ENCODE results near the gene TIMP1. TPM values are rescaled to one million over a fixed set of nuclear protein-coding genes. Genes with fewer than 3 reads are reported as not detected.

TIMP1 gene
- total RNA-seq, 1 donor from 2014 or later, result 6.7 TPM

DNA sequence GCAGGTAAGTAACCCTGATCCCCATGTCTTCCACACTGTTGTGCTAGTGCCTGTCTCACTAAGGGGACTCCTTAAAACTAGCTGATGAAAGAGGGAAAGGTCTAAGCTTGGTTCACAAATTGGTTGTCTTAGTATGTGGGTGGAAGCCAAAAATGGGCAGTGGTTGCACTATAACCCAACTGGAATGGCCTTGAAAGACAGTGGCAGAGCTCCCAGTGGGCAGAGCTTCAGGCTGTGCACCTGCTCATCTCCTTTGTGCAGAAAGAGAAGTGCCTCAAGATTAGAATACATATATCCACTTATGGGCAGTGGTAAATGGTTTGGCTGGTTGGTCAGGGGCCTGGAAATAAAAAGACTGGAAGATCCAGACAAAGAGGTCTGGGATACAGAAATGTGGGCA lies 30.2 kb downstream of the TIMP1 start:
- intact Hi-C loops (cut with micrococcal nuclease), result no loop called here
- Mint-ChIP-seq H3K36me3 (ENCODE audit: low read depth) (no peaks in the 10 kb centered on the region), H3K4me3 (no peak overlapping the region), H3K27ac (no peak overlapping the region), H3K27me3 (peaks cover 10% of the 10 kb centered on the region), H3K9me3 (no peaks in the 10 kb centered on the region), H3K4me1 (no peaks in the 10 kb centered on the region)
- DNase-seq (no peak), ATAC-seq (ENCODE audit: low read depth) (no peak)
- POLR2A ChIA-PET, result no interaction called here
- TF ChIP-seq, protein P1, sequence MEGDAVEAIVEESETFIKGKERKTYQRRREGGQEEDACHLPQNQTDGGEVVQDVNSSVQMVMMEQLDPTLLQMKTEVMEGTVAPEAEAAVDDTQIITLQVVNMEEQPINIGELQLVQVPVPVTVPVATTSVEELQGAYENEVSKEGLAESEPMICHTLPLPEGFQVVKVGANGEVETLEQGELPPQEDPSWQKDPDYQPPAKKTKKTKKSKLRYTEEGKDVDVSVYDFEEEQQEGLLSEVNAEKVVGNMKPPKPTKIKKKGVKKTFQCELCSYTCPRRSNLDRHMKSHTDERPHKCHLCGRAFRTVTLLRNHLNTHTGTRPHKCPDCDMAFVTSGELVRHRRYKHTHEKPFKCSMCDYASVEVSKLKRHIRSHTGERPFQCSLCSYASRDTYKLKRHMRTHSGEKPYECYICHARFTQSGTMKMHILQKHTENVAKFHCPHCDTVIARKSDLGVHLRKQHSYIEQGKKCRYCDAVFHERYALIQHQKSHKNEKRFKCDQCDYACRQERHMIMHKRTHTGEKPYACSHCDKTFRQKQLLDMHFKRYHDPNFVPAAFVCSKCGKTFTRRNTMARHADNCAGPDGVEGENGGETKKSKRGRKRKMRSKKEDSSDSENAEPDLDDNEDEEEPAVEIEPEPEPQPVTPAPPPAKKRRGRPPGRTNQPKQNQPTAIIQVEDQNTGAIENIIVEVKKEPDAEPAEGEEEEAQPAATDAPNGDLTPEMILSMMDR (IDR thresholded peaks at IDR 0.05), result no peak
- CTCF ChIA-PET, result no interaction called here

DNA sequence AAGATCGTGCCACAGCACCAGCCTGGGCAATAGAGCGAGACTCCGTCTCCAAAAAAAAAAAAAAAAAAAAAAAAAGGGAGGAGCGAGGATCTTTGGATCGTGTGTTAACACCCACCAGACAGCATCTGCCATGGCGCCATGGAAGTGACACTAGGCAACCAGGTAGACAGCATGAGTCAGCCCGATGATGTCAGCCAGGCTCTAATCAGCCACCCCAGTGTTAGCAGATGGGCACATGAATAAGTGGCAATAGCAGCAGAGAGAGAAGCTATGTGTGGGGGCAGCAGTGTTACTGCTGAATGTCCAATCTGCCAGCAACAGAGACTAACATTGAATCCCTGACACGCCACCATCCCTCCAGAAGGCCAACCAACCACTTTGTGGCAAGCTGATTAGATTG lies 30.8 kb downstream of the TIMP1 start:
- intact Hi-C loops (cut with micrococcal nuclease), result no loop called here

GRCh38 chrX:47614618-47615017 lies 32.4 kb downstream of the TIMP1 start:
- intact Hi-C loops (cut with micrococcal nuclease), result no loop called here
- peaks cover 3% of the 10 kb centered on the region for H3K4me1 Mint-ChIP-seq
- DNase-seq (no peak), ATAC-seq (ENCODE audit: low read depth) (no peak)
- peaks cover 22% of the 10 kb centered on the region for H3K27me3 Mint-ChIP-seq
- no peak overlapping the region for H3K4me3 Mint-ChIP-seq
- ChIA-PET CTCF (no interaction called here), POLR2A (interaction anchor here (1.1 kb wide), 1 partner anchor 36 kb away, joined by 3 read pairs; the partner anchor contains the start of gene ELK1)
- no peaks in the 10 kb centered on the region for H3K36me3 Mint-ChIP-seq (ENCODE audit: low read depth)
- TF ChIP-seq, protein P1 (IDR thresholded peaks at IDR 0.05), result no peak
- no peaks in the 10 kb centered on the region for H3K9me3 Mint-ChIP-seq
- H3K27ac Mint-ChIP-seq, result no peak overlapping the region

More for the DNA sequence above, 30.8 kb downstream of the TIMP1 start:
- ChIA-PET POLR2A (interaction anchor here (0.7 kb wide), 1 partner anchor 893 kb away, joined by 5 read pairs; no protein-coding TSS in a partner anchor), CTCF (no interaction called here)
- H3K27me3 Mint-ChIP-seq, result peaks cover 13% of the 10 kb centered on the region
- H3K4me3 Mint-ChIP-seq, result no peak overlapping the region
- ATAC-seq (ENCODE audit: low read depth) (no peak), DNase-seq (no peak)
- H3K9me3 Mint-ChIP-seq, result no peaks in the 10 kb centered on the region
- no peaks in the 10 kb centered on the region for H3K4me1 Mint-ChIP-seq
- H3K27ac Mint-ChIP-seq, result no peak overlapping the region
- no peaks in the 10 kb centered on the region for H3K36me3 Mint-ChIP-seq (ENCODE audit: low read depth)
- TF ChIP-seq, protein P1 (IDR thresholded peaks at IDR 0.05), result no peak

GRCh38 chrX:47618923-47619485 lies 36.8 kb downstream of the TIMP1 start:
- peaks cover 43% of the 10 kb centered on the region for H3K27me3 Mint-ChIP-seq
- ATAC-seq (ENCODE audit: low read depth) (no peak), DNase-seq (no peak)
- no peaks in the 10 kb centered on the region for H3K36me3 Mint-ChIP-seq (ENCODE audit: low read depth)
- peak overlapping the region; percentile 53 for H3K4me3 Mint-ChIP-seq
- intact Hi-C loops (cut with micrococcal nuclease), result loop anchor here (2.0 kb wide), 1 partner anchor 40 kb away; the partner anchor contains the start of gene UXT
- POLR2A ChIA-PET, result interaction anchor here (0.5 to 0.6 kb wide), 2 partner anchors 31 to 952 kb away, joined by 4 read pairs; no protein-coding TSS in a partner anchor
- H3K4me1 Mint-ChIP-seq, result peaks cover 13% of the 10 kb centered on the region
- no peaks in the 10 kb centered on the region for H3K9me3 Mint-ChIP-seq
- H3K27ac Mint-ChIP-seq, result no peak overlapping the region
- CTCF ChIA-PET, result no interaction called here
- TF ChIP-seq, protein P1 (IDR thresholded peaks at IDR 0.05), result no peak

GRCh38 chrX:47619486-47620302 lies 37.5 kb downstream of the TIMP1 start, which contains the start of gene SYN1:
TSS of gene SYN1 (minus strand) at chrX:47619857. CDS start at chrX:47619728, 129 bp downstream.
- TF ChIP-seq, protein P1 (IDR thresholded peaks at IDR 0.05), result no peak
- Mint-ChIP-seq H3K9me3 (no peaks in the 10 kb centered on the region), H3K27ac (no peak within 1 kb of the TSS), H3K4me3 (peak within 1 kb of the TSS; percentile 53), H3K27me3 (peaks cover 45% of the 10 kb centered on the region), H3K4me1 (peaks cover 16% of the 10 kb centered on the region), H3K36me3 (ENCODE audit: low read depth) (no peaks in the 10 kb centered on the region)
- peak; percentile 62 for DNase-seq
- ATAC-seq (ENCODE audit: low read depth), result peak; percentile 93
- intact Hi-C loops (cut with micrococcal nuclease), result loop anchor here (2.0 kb wide), 2 partner anchors 39 to 59 kb away; partner anchors contain the start of genes ARAF and UXT
- CTCF ChIA-PET, result no interaction called here
- POLR2A ChIA-PET, result interaction anchor here (0.5 to 0.6 kb wide), 2 partner anchors 837 to 951 kb away, joined by 4 to 7 read pairs; no protein-coding TSS in a partner anchor

Data from activated B cell treated with CpG ODN at 0.5 μM for 24 hours (primary cell).